KMS-11 (cell line): ENCODE measurements around the gene SLC35G1.
A peak's percentile ranks its signal among the peaks of the same experiment; 100 is the strongest.

ENCODE experiments used
- H2AFZ ChIP-seq: fragments of 200-600 bp; sonication (generic); 2 replicates; pipeline ENCODE4 v1.6.1; 2016; ENCODE audit warnings: antibody characterized with exemption, mixed run types, low read depth
- H3K27ac ChIP-seq: fragments of 200-600 bp; sonication (generic); 2 replicates; pipeline ENCODE4 v1.6.1; 2016; ENCODE audit warnings: mild to moderate bottlenecking, mixed run types
- H3K27me3 ChIP-seq: fragments of 200-600 bp; sonication (generic); 2 replicates; pipeline ENCODE4 v1.6.1; 2017; ENCODE audit warnings: mild to moderate bottlenecking, low read depth, mixed run types, moderate library complexity; ENCODE audit not compliant: insufficient read depth
- H3K36me3 ChIP-seq: fragments of 200-600 bp; sonication (generic); 2 replicates; pipeline ENCODE4 v1.6.1; 2017; ENCODE audit warnings: mild to moderate bottlenecking, mixed run types; ENCODE audit not compliant: insufficient read depth
- H3K4me1 ChIP-seq: fragments of 200-600 bp; sonication (generic); 2 replicates; pipeline ENCODE4 v1.6.1; 2016; ENCODE audit warnings: mild to moderate bottlenecking, low read depth, mixed run types; ENCODE audit not compliant: poor library complexity, severe bottlenecking
- H3K4me2 ChIP-seq: fragments of 200-600 bp; sonication (generic); 2 replicates; pipeline ENCODE4 v1.7.0; 2016; ENCODE audit warnings: mild to moderate bottlenecking, mixed run types
- H3K4me3 ChIP-seq: fragments of 200-600 bp; sonication (generic); IDR thresholded peaks from 2 replicates; pipeline ENCODE4 v1.6.1; 2017; ENCODE audit warnings: low read depth, low read length, mixed read lengths; ENCODE audit not compliant: insufficient read depth
- H3K79me2 ChIP-seq: fragments of 200-600 bp; sonication (generic); 2 replicates; pipeline ENCODE4 v1.6.1; 2016; ENCODE audit warnings: low read depth, mixed run types; ENCODE audit not compliant: insufficient read depth
- H3K9ac ChIP-seq: fragments of 200-600 bp; sonication (generic); 2 replicates; pipeline ENCODE4 v1.6.1; 2016; ENCODE audit warnings: mild to moderate bottlenecking, mixed run types
- H4K20me1 ChIP-seq: fragments of 200-600 bp; sonication (generic); 2 replicates; pipeline ENCODE4 v1.6.1; 2016; ENCODE audit warnings: mild to moderate bottlenecking, mixed run types; ENCODE audit not compliant: insufficient read depth
- TF ChIP-seq, protein P1 (sequence below): fragments of 200-600 bp; sonication (generic); conservative IDR thresholded peaks from 2 replicates; pipeline ENCODE4 v1.6.1; 2017; ENCODE audit warnings: low read depth, mild to moderate bottlenecking, antibody characterized with exemption, low read length, moderate library complexity, mixed read lengths

Gene SLC35G1

DNA sequence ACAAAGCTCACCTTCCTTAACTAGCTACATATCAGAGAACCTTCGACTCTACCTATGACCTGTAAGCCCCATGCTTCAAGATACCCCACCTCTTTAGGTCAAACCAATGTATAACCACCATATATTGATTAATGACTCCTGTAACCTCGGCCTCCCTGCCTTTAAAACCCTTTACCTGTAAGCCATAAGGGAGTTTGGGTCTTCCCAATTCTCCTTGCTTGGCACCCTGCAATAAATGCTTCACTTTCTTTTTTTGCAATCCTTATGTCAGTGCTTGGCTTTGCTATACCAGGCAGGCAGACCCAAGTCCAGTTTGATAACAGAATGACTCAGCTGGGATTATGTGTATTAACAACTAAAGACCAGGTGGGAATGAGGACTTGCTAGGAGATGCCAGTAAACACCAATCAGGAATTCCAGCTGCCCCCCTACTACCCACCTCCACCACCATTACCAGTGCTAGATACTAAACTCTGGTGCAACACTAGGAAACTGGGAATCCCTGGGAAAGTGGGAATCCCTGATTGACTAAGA, 22.0 kb upstream of the SLC35G1 start:
- TF ChIP-seq, protein P1, sequence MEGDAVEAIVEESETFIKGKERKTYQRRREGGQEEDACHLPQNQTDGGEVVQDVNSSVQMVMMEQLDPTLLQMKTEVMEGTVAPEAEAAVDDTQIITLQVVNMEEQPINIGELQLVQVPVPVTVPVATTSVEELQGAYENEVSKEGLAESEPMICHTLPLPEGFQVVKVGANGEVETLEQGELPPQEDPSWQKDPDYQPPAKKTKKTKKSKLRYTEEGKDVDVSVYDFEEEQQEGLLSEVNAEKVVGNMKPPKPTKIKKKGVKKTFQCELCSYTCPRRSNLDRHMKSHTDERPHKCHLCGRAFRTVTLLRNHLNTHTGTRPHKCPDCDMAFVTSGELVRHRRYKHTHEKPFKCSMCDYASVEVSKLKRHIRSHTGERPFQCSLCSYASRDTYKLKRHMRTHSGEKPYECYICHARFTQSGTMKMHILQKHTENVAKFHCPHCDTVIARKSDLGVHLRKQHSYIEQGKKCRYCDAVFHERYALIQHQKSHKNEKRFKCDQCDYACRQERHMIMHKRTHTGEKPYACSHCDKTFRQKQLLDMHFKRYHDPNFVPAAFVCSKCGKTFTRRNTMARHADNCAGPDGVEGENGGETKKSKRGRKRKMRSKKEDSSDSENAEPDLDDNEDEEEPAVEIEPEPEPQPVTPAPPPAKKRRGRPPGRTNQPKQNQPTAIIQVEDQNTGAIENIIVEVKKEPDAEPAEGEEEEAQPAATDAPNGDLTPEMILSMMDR, result no peak
- Histone ChIP-seq H3K27ac (no peak overlapping the region), H3K4me1 (peaks cover 6% of the 10 kb centered on the region), H3K4me3 (no peak overlapping the region), H4K20me1 (no peaks in the 10 kb centered on the region), H3K36me3 (no peaks in the 10 kb centered on the region), H3K9ac (no peak overlapping the region), H3K4me2 (no peak overlapping the region), H2AFZ (no peak overlapping the region), H3K27me3 (no peaks in the 10 kb centered on the region), H3K79me2 (no peaks in the 10 kb centered on the region)

DNA sequence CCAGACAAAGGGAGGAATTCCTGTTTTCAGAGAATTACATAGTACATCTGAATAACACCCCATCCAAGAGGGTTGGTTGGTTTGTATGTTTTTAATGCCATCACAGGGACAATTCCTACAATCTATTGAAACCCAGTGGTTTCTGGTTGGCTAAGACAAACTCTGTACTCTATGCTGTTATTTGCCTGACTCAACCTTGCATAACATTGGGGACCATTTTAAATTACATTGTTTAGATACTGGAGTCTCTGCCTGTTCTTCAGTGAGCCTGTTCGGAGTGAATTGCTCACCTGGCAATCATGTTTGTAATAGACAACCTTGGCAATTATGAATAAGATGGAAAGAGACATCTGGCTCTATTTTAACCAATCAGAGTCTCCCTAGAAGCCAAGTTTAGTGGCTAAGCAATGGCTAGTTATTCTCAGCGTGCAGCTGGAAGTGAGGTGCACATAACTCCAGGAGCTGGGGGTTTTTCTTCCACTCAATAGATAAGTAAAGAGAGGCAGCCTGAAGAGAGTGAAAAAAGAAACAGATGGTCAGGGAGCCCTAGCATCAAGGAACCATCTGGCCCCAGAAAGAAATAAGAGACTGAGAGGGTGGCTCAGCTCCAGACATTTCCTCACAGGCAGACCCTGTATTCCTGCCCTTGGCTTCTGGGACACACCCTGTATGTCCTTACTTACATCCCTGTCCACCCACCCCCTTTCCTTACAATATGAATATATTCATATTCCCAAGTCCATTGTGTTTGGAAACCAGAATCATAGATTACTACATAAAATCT, 21.2 kb upstream of the SLC35G1 start:
- H4K20me1 ChIP-seq, result no peaks in the 10 kb centered on the region
- no peak overlapping the region for H3K9ac ChIP-seq
- TF ChIP-seq, protein P1, result no peak
- H3K79me2 ChIP-seq, result no peaks in the 10 kb centered on the region
- peaks cover 6% of the 10 kb centered on the region for H3K4me1 ChIP-seq
- no peaks in the 10 kb centered on the region for H3K36me3 ChIP-seq
- H2AFZ ChIP-seq, result 0 out of 2 replicates have a peak overlapping the region, but pooled peaks have one; percentile 23
- H3K4me2 ChIP-seq, result no peak overlapping the region
- H3K27me3 ChIP-seq, result no peaks in the 10 kb centered on the region
- H3K4me3 ChIP-seq, result no peak overlapping the region
- H3K27ac ChIP-seq, result no peak overlapping the region

DNA sequence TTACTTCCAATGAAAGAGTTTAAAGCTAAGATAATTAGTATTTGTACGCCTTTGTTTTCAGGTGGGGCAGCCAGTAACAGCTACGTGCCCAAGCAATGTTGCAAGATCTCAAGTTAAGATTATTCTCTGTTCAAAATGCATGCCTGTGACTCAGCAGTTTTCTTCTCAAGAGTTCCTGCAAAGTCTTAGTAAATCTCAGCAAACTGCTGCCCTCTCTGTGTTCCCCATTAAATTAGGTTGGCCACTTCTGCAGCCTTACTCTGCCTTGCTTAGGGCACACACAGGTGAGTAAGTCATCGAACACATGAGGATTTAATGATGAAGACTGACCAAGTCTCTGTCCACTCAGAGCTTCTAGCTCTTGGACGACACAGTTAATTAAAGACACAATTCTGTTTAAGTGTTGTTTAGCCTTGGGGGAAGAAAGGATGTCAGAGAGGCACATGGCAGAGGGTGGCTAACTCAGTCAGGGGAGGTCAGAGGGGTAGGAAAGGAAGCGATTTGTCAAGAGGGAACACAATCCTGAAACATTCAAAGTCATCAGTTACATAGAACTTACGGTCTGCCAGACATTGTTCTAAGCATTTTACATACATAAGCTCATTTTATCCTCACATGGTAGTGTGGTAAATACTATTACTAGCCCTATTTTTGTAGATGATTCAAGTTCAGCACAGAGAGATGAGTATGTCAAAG, 20.2 kb upstream of the SLC35G1 start:
- Histone ChIP-seq H3K4me2 (no peak overlapping the region), H3K79me2 (no peaks in the 10 kb centered on the region), H4K20me1 (no peaks in the 10 kb centered on the region), H3K36me3 (no peaks in the 10 kb centered on the region), H3K27ac (no peak overlapping the region), H3K4me1 (peaks cover 6% of the 10 kb centered on the region), H3K27me3 (no peaks in the 10 kb centered on the region), H3K4me3 (no peak overlapping the region), H3K9ac (no peak overlapping the region), H2AFZ (peak overlapping the region; percentile 23; the same call in 1 of the 2 replicates)
- TF ChIP-seq, protein P1, result no peak

DNA sequence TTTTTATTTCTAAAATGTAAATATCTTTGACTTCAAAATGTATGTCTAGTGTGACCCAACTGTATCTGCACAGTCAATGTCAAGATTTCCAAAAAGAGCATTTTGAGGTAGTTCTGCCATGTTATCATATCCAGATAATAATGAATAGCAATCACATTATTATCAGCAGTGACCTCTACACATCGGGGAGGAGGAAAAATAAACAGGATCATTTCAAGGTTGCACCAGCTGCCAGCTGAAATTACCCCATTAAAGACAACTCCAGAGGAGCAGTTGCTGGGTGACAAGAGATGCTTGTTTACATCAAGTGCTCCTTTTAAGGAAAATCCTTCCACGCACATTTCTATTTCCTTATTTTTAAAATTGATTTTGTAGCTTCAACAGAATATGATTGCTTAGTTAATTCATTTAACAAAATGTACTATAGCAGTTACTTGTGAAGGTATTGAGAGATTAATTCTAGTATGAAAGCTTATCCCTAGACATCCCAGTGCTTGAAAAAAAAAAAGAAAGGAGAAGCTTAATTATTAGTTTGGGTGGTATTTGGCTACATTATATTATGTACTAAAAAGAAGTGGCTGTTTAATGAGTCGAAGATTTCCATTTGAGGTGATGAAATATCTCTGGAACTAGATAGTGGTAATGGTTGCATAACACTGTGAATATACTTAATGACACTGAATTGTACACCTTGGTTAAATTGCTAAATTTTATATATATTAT, 19.3 kb upstream of the SLC35G1 start:
- Histone ChIP-seq H3K4me3 (no peak overlapping the region), H3K4me1 (peaks cover 6% of the 10 kb centered on the region), H2AFZ (no peak overlapping the region), H3K27ac (no peak overlapping the region), H3K27me3 (no peaks in the 10 kb centered on the region), H3K4me2 (no peak overlapping the region), H4K20me1 (no peaks in the 10 kb centered on the region), H3K9ac (no peak overlapping the region), H3K36me3 (no peaks in the 10 kb centered on the region), H3K79me2 (no peaks in the 10 kb centered on the region)
- TF ChIP-seq, protein P1, result no peak
